NCI-H128 (cell line): ENCODE data around the gene C11orf86.
A peak's percentile ranks its signal among the peaks of the same experiment; 100 is the strongest.

Experiments used
- DNase-seq: peaks from one replicate; lab custom pipeline; 2025; ENCODE audit not compliant: unreplicated experiment; lab: John Stamatoyannopoulos, UW

The C11orf86 gene

GRCh38 chr11:66966351-66966750, 8.8 kb upstream of the C11orf86 start:
- DNase-seq: no peak

DNA sequence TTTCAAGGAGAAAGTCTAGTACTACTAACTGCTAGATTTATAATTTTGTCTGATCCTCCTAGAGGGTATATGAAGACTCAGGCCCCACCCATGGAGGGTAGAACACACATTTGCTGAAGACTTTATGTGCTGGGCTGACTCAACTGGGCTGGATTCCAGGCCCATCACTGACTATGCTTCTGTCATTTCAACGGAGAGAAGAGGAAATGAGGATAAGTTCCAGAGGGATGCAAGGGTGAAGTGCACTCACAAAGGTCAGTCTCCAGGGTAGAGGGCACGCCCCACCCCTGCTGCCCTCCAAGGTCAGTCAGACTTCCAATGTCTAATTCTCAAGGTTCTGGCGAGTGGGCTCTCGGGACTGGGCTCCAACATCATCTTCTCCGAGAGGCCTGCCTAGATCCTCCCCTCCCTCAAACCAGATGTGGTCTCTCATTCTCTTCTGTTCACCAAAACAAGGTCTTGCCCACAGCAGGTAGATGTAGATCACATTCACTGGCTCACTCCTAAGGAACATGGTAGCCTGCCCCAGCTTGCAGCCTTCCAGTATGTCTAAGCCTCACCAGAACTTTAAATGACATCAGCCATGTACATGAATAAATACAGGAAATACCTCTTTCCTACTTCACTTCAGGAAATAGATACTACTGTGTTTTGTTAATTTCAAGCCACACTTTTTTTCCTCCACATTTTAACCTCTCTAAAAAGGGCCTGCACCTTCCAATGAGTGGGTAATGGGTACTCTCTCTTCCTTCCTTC, 7.3 kb upstream of the C11orf86 start:
- no peak for DNase-seq

DNA sequence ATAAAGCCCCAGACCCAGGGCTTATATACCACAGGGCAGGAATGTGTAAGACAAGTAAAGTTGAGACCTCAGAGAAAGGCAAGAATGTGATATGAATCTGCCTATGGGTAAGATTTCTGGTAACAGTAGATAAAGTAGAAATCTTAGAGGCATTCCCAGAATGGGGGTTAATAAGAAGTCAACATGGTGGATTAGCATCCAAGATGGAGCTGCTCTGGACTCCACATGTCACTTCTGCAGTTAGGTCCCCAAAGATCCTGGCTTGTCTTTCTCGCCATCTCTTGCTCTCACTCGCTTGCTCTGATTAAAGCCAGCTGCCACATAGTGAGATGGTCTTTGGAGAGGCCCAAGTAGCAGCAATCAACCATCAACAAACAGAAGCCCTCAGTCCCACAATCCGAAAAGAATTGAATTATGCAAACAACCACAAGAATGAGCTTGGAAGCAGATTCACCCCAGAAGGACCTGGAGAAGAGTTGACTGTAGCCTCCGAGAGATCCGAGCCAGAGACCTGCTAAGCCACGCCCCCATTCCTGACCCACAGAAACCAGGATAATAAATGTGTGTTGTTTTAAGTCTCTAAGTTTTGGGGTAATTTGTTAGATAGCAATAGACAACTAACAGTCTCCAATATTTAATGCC, 5.4 kb upstream of the C11orf86 start:
- DNase-seq: no peak

DNA sequence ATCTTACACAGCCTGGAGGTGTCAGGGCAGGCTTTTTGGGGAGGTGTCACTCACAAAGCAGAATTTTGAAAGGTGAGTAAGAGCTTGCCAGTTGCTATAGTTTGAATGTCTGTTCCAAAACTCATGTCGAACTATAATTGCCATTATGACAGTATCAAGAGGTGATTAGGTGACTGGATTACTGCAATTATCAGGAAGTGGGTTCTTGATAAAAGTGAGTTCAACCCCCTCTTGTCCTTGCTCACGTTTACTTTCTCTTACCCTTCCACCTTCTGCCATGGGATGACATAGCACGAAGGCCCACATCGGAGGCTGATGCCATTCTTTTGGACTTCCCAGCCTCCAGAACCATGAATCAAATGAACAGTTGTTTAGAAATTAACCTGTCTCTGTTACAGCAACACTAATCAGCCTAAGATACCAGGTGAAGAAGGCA, 4.7 kb upstream of the C11orf86 start:
- DNase-seq: no peak

- DNase-seq: no peak
These were observed 4.2 kb upstream of the C11orf86 start for GRCh38 chr11:66970807-66971442.

- no peak for DNase-seq
These were observed 3.6 kb upstream of the C11orf86 start for GRCh38 chr11:66971488-66971887.

DNA sequence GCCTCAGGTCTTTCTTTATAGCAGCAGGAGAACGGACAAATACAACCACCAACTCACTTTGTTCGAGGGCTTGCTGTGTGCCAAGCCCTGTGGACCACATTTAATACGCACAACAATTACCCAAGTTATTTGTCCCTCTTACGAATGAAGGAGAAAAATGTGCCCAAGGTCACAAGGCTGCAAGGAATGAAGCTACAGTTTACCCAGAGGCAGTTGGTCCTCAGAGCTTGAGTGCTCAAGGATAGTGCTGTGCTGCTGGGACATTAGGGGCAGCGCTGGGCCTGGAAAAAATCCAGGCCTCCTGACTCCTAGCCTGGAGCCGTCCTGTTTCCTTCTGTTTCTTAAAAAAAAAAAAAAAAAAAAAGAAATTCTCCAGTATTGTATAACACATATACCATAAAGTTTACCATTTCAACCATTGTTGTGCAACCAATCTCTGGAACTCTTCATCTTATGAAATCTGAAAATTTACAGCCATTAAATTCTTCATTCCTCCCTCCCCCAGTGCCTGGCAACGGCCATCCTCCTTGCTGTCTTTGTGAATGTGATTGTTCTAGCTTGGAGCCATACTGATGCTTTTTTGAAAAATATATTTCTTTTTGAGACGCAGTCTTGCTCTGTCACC, 1.0 kb upstream of the C11orf86 start:
- no peak for DNase-seq

DNA sequence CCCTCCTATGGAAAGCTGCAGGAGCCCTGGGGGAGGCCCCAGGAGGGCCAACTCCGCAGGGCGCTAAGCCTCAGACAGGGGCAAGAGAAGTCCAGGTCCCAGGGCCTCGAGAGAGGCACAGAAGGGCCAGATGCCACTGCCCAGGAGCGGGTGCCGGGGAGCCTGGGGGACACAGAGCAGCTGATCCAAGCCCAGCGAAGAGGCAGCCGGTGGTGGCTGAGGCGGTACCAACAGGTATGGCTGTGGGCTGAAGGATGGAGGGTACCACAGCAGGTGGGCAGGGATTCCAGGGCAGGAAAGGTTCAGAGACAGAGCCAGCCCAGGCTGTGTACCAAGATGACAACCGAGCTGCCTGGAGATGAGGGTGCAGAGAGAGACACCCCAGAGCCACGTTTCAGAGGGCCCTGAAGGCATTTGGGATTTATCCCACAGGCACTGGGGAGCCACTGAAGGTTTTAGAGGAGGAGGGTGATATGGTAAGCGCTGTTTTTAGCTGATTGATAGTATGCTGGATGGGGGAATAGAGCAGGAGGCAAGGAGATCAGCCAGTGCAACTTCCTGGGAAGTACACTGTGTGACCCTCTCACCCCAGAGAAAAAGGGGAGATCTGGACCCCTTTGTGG, 412 bp downstream of the C11orf86 start:
- DNase-seq: no peak

GRCh38 chr11:66976028-66976467, 944 bp downstream of the C11orf86 start:
- DNase-seq: no peak

- no peak for DNase-seq
These were observed 1.8 kb downstream of the C11orf86 start for GRCh38 chr11:66976925-66977324.

DNA sequence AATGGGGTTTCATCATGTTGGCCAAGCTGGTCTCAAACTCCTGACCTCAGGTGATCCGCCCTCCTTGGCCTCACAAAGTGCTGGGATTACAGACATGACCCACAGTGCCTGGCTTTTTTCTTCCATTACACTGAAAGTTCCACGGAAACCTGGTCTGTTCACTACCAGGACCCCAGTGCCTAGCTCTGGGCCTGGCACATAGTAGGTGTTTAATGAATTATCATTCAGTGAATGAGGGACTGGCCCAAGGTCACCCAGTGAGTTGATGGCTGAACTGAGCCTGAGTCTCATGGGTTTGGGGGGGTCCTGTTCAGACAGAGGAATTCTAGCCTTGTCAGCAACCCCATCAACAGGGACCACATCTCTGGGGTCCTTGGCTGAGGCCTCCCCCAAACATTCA, 3.1 kb downstream of the C11orf86 start:
- DNase-seq: no peak

DNA sequence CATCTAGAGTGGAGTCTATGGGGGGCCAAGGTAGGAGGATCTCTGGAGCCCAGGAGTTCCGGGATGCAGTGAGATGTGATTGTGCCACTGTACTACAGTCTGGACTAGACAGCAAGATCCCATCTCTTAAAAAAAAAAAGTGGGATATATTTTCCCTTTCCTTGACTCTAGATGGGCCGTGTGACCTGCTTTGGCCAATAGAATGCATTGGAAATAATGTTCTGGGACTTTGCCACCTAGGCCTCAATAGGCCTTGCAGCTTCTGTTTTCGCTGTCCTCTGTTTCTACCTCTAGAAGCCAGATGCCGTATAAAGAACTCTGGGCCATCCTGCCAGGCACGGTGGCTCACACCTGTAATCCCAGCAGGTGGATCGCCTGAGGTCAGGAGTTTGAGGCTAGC, 3.6 kb downstream of the C11orf86 start:
- no peak for DNase-seq

DNA sequence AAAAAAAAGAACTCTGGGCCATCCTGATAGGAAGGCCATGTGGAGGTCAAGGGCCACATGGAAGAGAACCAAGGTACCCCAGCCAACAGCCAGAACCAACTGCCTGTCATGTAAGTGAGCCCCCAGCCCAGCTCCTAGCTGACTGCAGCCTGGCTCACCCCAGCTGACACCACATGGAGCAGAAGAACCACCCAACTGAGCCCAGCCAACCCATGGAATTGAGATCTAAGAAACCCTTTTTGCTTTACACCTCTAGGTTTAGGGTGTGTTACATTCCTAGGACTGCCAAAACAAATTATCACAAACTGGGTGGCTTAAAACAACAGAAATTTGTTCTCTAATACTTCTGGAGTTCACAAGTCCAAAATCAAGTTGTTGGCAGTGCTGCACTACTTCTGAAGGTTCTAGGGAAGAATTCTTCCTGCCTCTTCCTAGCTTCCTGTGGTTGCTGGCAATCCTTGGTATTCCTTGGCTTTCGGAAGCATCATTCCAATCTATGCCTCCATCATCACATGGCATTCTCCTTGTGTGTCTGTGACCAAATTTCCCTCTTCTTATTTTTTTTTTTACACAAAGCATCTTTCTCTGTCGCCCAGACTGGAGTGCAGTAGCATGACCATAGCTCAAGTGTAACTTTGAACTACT, 4.4 kb downstream of the C11orf86 start:
- DNase-seq: no peak

GRCh38 chr11:66981976-66982578, 7.0 kb downstream of the C11orf86 start:
- peak; percentile 46 for DNase-seq

- no peak for DNase-seq
These were observed 8.3 kb downstream of the C11orf86 start for GRCh38 chr11:66983275-66983924.

DNA sequence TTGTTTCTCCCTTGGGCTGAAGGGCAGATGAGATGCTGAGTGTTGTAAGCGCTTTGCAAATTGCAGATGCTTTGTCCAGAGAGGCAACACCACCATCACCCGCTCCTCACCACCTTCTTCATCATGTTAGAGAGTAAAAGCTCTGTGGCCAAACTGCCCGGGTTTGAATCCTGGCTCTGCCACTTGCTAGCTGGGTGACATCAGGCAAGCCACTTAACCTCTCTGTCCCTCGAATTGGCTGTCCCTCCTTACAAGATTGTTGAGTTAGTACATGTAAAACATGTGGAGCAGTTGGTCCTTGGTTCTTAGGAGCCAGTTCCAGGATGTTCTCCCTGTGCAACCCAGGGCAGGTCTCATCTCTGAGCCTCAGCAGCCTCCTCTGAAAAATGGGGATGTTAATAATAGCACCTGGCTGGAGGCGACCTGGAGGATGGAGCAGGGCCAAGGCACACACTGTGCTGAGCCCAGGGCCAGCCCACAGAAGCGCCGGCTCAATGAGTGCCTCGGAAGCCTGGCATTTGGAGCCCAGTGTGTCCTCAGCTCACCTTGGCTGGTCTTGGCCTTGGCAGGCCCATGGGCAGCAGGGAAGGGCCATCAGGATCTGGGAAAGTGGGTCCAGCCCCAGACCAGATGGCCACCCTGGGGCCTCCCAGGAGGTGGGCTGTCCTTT, 10.5 kb downstream of the C11orf86 start:
- DNase-seq: no peak

GRCh38 chr11:66986178-66986545, 11.1 kb downstream of the C11orf86 start:
- no peak for DNase-seq

DNA sequence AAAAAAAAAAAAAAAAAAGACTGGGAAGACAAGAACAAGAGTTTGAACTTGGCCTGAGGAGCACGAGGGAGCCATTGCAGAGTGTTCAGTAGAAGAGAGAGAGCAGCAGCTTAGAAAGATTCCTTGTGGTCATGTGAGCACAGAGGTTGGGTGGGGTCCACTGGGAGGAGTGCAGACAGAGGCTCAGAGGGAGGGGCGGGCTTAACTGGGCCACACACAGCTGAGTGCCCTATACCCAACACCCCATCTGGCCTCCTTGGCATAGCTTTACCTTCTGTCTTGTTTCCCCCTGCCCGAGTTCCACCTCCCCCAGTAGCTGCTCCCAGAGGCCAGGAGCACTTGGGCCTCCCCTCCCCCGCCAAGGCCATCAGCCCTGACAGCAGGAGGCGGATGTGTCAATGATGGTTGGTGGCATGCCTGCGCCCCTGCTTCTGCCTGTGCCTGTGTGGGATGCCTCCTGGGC, 12.1 kb downstream of the C11orf86 start:
- DNase-seq: no peak

- DNase-seq: no peak
These were observed 13.0 kb downstream of the C11orf86 start for GRCh38 chr11:66987924-66988637.
